HEK293 (cell line): ENCODE results near the gene HNRNPL.

Experiments
- BCL11A ChIP-seq: fragments of 450-650 bp; formaldehyde crosslinking; IDR thresholded peaks from 2 replicates; pipeline ENCODE4 v1.5.1; 2016; ENCODE audit warnings: low read depth, missing biosample characterization, missing genetic modification characterization
- CTCF ChIP-seq: fragments of 450-650 bp; formaldehyde crosslinking; IDR thresholded peaks from 2 replicates; pipeline ENCODE4 v1.5.1; 2016; ENCODE audit warnings: missing biosample characterization, missing genetic modification characterization
- EGR2 ChIP-seq: fragments of 450-650 bp; formaldehyde crosslinking; IDR thresholded peaks from 2 replicates; pipeline ENCODE4 v1.5.1; 2016; ENCODE audit warnings: low read depth, missing biosample characterization, missing genetic modification characterization
- SCRT2 ChIP-seq: fragments of 450-650 bp; formaldehyde crosslinking; IDR thresholded peaks from 2 replicates; pipeline ENCODE4 v1.5.1; 2016; ENCODE audit warnings: missing biosample characterization, missing genetic modification characterization
- SP7 ChIP-seq: fragments of 450-650 bp; formaldehyde crosslinking; IDR thresholded peaks from 2 replicates; pipeline ENCODE4 v1.5.1; 2016; ENCODE audit warnings: missing biosample characterization, missing genetic modification characterization
- WT1 ChIP-seq: fragments of 450-650 bp; formaldehyde crosslinking; IDR thresholded peaks from 2 replicates; pipeline ENCODE4 v1.5.1; 2016; ENCODE audit warnings: missing biosample characterization, missing genetic modification characterization
- ZBTB20 ChIP-seq: fragments of 450-650 bp; formaldehyde crosslinking; IDR thresholded peaks from 2 replicates; pipeline ENCODE4 v1.5.1; 2016; ENCODE audit warnings: missing biosample characterization, missing genetic modification characterization
- ZBTB48 ChIP-seq: fragments of 450-650 bp; formaldehyde crosslinking; IDR thresholded peaks from 2 replicates; pipeline ENCODE4 v1.5.1; 2016; ENCODE audit warnings: missing biosample characterization, missing genetic modification characterization
- ZEB2 ChIP-seq: fragments of 450-650 bp; formaldehyde crosslinking; IDR thresholded peaks from 2 replicates; pipeline ENCODE4 v1.5.1; 2016; ENCODE audit warnings: missing biosample characterization, missing genetic modification characterization
- ZNF133 ChIP-seq: fragments of 450-650 bp; formaldehyde crosslinking; IDR thresholded peaks from 2 replicates; pipeline ENCODE4 v1.5.1; 2016; ENCODE audit warnings: missing biosample characterization, missing genetic modification characterization
- ZNF274 ChIP-seq, 2 experiments: fragments of 200-500 bp in 1 of 2; fragments of 450-650 bp in 1 of 2; sonication (Bioruptor generic) in 1 of 2; formaldehyde crosslinking in 1 of 2; IDR thresholded peaks; 2 replicates each; pipeline versions ENCODE4 v1.5.1 to v1.6.1; 2014 to 2016; ENCODE audit warnings: borderline replicate concordance in 1 of 2, inconsistent platforms in 1 of 2, low read length in 1 of 2, missing biosample characterization in 1 of 2, missing genetic modification characterization in 1 of 2
- ZNF341 ChIP-seq: fragments of 450-650 bp; formaldehyde crosslinking; IDR thresholded peaks from 2 replicates; pipeline ENCODE4; 2016; ENCODE audit warnings: low read depth, missing biosample characterization, missing genetic modification characterization
- ZNF398 ChIP-seq: fragments of 450-650 bp; formaldehyde crosslinking; IDR thresholded peaks from 2 replicates; pipeline ENCODE4 v1.5.1; 2017; ENCODE audit warnings: missing biosample characterization, missing genetic modification characterization
- ZNF518A ChIP-seq: fragments of 450-650 bp; formaldehyde crosslinking; conservative IDR thresholded peaks from 2 replicates; pipeline ENCODE4 v1.5.1; 2016; ENCODE audit warnings: low read depth, missing biosample characterization, missing genetic modification characterization
- ZNF76 ChIP-seq: fragments of 450-650 bp; formaldehyde crosslinking; IDR thresholded peaks from 2 replicates; pipeline ENCODE4; 2016; ENCODE audit warnings: low read depth, missing biosample characterization, missing genetic modification characterization, borderline replicate concordance
- ZSCAN5A ChIP-seq: fragments of 450-650 bp; formaldehyde crosslinking; IDR thresholded peaks from 2 replicates; pipeline ENCODE4 v1.5.1; 2016; ENCODE audit warnings: missing biosample characterization, missing genetic modification characterization

HNRNPL gene

GRCh38 chr19:38877781-38878574 lies 28.2 kb upstream of the HNRNPL start, which contains the start of gene RINL (continued):
- TF ChIP-seq ZEB2 (tag by site-specific recombination) (no peak), ZNF133 (tag by site-specific recombination) (peak; percentile 90), ZSCAN5A (no peak), ZNF398 (tag by site-specific recombination) (peak; percentile 93), ZNF341 (peak; percentile 78), ZBTB48 (peak; percentile 68), WT1 (tag by site-specific recombination) (peak; percentile 48; the same call in 1 of the 2 replicates), EGR2 (tag by site-specific recombination) (peak; percentile 69; the same call in 1 of the 2 replicates), BCL11A (no peak), ZNF76 (tag by site-specific recombination) (no peak), ZBTB20 (tag by site-specific recombination) (peak; percentile 81), SCRT2 (tag by site-specific recombination) (peak; percentile 60), ZNF274 (IDR thresholded peaks at IDR 0.05; ENCODE audit: low read length) (no peak), ZNF274 (tag by site-specific recombination; IDR thresholded peaks at IDR 0.05; ENCODE audit: borderline replicate concordance) (no peak), ZNF518A (tag by site-specific recombination) (peak; percentile 88), CTCF (tag by site-specific recombination) (no peak), SP7 (tag by site-specific recombination) (peak; percentile 92)
